GM19239 (cell line): ENCODE data around the gene HTR4.
"Not testable (repeated sequence)": the region's sequence is repeated elsewhere in the genome, so short reads cannot be mapped to it uniquely, and the experiment has no call there.

Source experiments
- DNase-seq: peaks from one replicate; pipeline ENCODE4 v3.0.0; 2011; ENCODE audit warnings: low spot score; ENCODE audit not compliant: insufficient read length
- FAIRE-seq: peaks from 2 replicates; lab custom pipeline; 2011; peaks lifted over from hg19 to GRCh38; lab: Jason Lieb, UNC

The HTR4 gene

GRCh38 chr5:148542812-148543211 lies 111.5 kb downstream of the HTR4 start:
- no peak for DNase-seq
- FAIRE-seq = no peak

- DNase-seq = no peak
- no peak for FAIRE-seq
Measured at GRCh38 chr5:148541054-148541835, 113.1 kb downstream of the HTR4 start.

- DNase-seq = no peak
- FAIRE-seq = no peak
Measured at GRCh38 chr5:148540647-148541046, 113.7 kb downstream of the HTR4 start.

- FAIRE-seq (no peak), DNase-seq (no peak)
Measured at GRCh38 chr5:148539851-148540250, 114.5 kb downstream of the HTR4 start.

- DNase-seq (no peak), FAIRE-seq (no peak)
Measured at GRCh38 chr5:148535190-148535589, 119.1 kb downstream of the HTR4 start.

GRCh38 chr5:148532969-148533670 lies 121.2 kb downstream of the HTR4 start:
- DNase-seq (no peak), FAIRE-seq (no peak)

- FAIRE-seq, DNase-seq: not testable (repeated sequence)
Measured at GRCh38 chr5:148529450-148529849, 124.9 kb downstream of the HTR4 start.

GRCh38 chr5:148524721-148525120 lies 129.6 kb downstream of the HTR4 start:
- FAIRE-seq (no peak), DNase-seq (no peak)

- no peak for FAIRE-seq
- DNase-seq = no peak
Measured at GRCh38 chr5:148523139-148523538, 131.2 kb downstream of the HTR4 start.

- FAIRE-seq (no peak), DNase-seq (no peak)
Measured at GRCh38 chr5:148515460-148515859, 138.9 kb downstream of the HTR4 start.

- no peak for FAIRE-seq
- no peak for DNase-seq
Measured at GRCh38 chr5:148514344-148514743, 140.0 kb downstream of the HTR4 start.

- DNase-seq = no peak
Measured at GRCh38 chr5:148512498-148512897, 141.8 kb downstream of the HTR4 start.

GRCh38 chr5:148511810-148512347 lies 142.4 kb downstream of the HTR4 start:
- peak; percentile 73 for FAIRE-seq
- DNase-seq = peak; percentile 4

More at GRCh38 chr5:148512498-148512897, 141.8 kb downstream of the HTR4 start:
- FAIRE-seq = no peak

GRCh38 chr5:148509893-148510292 lies 144.4 kb downstream of the HTR4 start:
- FAIRE-seq = no peak
- DNase-seq = no peak

- no peak for DNase-seq
- FAIRE-seq = no peak
Measured at GRCh38 chr5:148507648-148508047, 146.7 kb downstream of the HTR4 start.

- DNase-seq (no peak), FAIRE-seq (no peak)
Measured at GRCh38 chr5:148499452-148499851, 154.9 kb downstream of the HTR4 start.

GRCh38 chr5:148497757-148498156 lies 156.6 kb downstream of the HTR4 start:
- FAIRE-seq (no peak), DNase-seq (no peak)

GRCh38 chr5:148492351-148492750 lies 162.0 kb downstream of the HTR4 start:
- FAIRE-seq (no peak), DNase-seq (no peak)

- no peak for DNase-seq
- no peak for FAIRE-seq
Measured at GRCh38 chr5:148491793-148492184, 162.5 kb downstream of the HTR4 start.

GRCh38 chr5:148491015-148491792 lies 163.1 kb downstream of the HTR4 start:
- no peak for FAIRE-seq

GRCh38 chr5:148488757-148489156 lies 165.6 kb downstream of the HTR4 start:
- no peak for FAIRE-seq
- DNase-seq = no peak

More at GRCh38 chr5:148491015-148491792, 163.1 kb downstream of the HTR4 start:
- DNase-seq = no peak
